Renal pelvis (tissue), 12 donors: Measurements from ENCODE around the gene SLC7A1. TPM values are rescaled to one million over a fixed set of nuclear protein-coding genes. Genes with fewer than 3 reads are reported as not detected.
"Not testable (repeated sequence)": the region's sequence is repeated elsewhere in the genome, so short reads cannot be mapped to it uniquely, and the experiment has no call there.

Experiments used
- DNase-seq: peaks from one replicate; pipeline ENCODE4 v3.0.0-alpha.2; 2013
- long read RNA-seq, 16 experiments: transcript quantifications; one replicate each; lab custom pipeline, GENCODE V29; 2026
- polyA plus RNA-seq, 3 donors: library from polyadenylated mRNA; unstranded; fragments of 120-200 nt; gene quantifications; one replicate each; pipeline ENCODE4 v1.2.1, GENCODE V29; 2013; ENCODE audit not compliant: insufficient read length in 3 of 3

Gene SLC7A1
- polyA plus RNA-seq = 10 to 100 TPM; 15.6 to 17.0 (median 16.8) TPM
- long read RNA-seq, donor 1, full-length matches to known transcripts = 1 of 1 reads
- long read RNA-seq, donor 1, partial matches to known transcripts = 0 of 1 reads
- long read RNA-seq, donor 1, other reads (novel, unspliced or antisense) = 0 of 1 reads
- long read RNA-seq, donor 2, full-length matches to known transcripts = 1 of 14 reads
- long read RNA-seq, donor 2, partial matches to known transcripts = 13 of 14 reads
- long read RNA-seq, donor 2, other reads (novel, unspliced or antisense) = 0 of 14 reads
- long read RNA-seq, donor 3, full-length matches to known transcripts = 2 of 2 reads
- long read RNA-seq, donor 3, partial matches to known transcripts = 0 of 2 reads
- long read RNA-seq, donor 3, other reads (novel, unspliced or antisense) = 0 of 2 reads
- long read RNA-seq, donor 4, full-length matches to known transcripts = 3 of 3 reads
- long read RNA-seq, donor 4, partial matches to known transcripts = 0 of 3 reads
- long read RNA-seq, donor 4, other reads (novel, unspliced or antisense) = 0 of 3 reads
- long read RNA-seq, donor 5, full-length matches to known transcripts = 1 of 1 reads
- long read RNA-seq, donor 5, partial matches to known transcripts = 0 of 1 reads
- long read RNA-seq, donor 5, other reads (novel, unspliced or antisense) = 0 of 1 reads
- long read RNA-seq, donor 6, full-length matches to known transcripts = 4 of 4 reads
- long read RNA-seq, donor 6, partial matches to known transcripts = 0 of 4 reads
- long read RNA-seq, donor 6, other reads (novel, unspliced or antisense) = 0 of 4 reads
- long read RNA-seq, donor 7, full-length matches to known transcripts = 3 of 24 reads
- long read RNA-seq, donor 7, partial matches to known transcripts = 21 of 24 reads
- long read RNA-seq, donor 7, other reads (novel, unspliced or antisense) = 0 of 24 reads
- long read RNA-seq, donor 8 = 0 reads
- long read RNA-seq, donor 9, full-length matches to known transcripts = 1 of 1 reads
- long read RNA-seq, donor 9, partial matches to known transcripts = 0 of 1 reads
- long read RNA-seq, donor 9, other reads (novel, unspliced or antisense) = 0 of 1 reads
- long read RNA-seq, donor 10, full-length matches to known transcripts = 2 of 31 reads
- long read RNA-seq, donor 10, partial matches to known transcripts = 29 of 31 reads
- long read RNA-seq, donor 10, other reads (novel, unspliced or antisense) = 0 of 31 reads
- long read RNA-seq, donor 11, full-length matches to known transcripts = 1 of 1 reads
- long read RNA-seq, donor 11, partial matches to known transcripts = 0 of 1 reads
- long read RNA-seq, donor 11, other reads (novel, unspliced or antisense) = 0 of 1 reads
- long read RNA-seq, donor 12, full-length matches to known transcripts = 3 of 3 reads
- long read RNA-seq, donor 12, partial matches to known transcripts = 0 of 3 reads
- long read RNA-seq, donor 12, other reads (novel, unspliced or antisense) = 0 of 3 reads
- long read RNA-seq, donor 13, full-length matches to known transcripts = 1 of 1 reads
- long read RNA-seq, donor 13, partial matches to known transcripts = 0 of 1 reads
- long read RNA-seq, donor 13, other reads (novel, unspliced or antisense) = 0 of 1 reads
- long read RNA-seq, donor 14 = 0 reads
- long read RNA-seq, donor 15, full-length matches to known transcripts = 5 of 5 reads
- long read RNA-seq, donor 15, partial matches to known transcripts = 0 of 5 reads
- long read RNA-seq, donor 15, other reads (novel, unspliced or antisense) = 0 of 5 reads
- long read RNA-seq, donor 16, full-length matches to known transcripts = 2 of 2 reads
- long read RNA-seq, donor 16, partial matches to known transcripts = 0 of 2 reads
- long read RNA-seq, donor 16, other reads (novel, unspliced or antisense) = 0 of 2 reads

GRCh38 chr13:29595380-29596063, at the start of gene SLC7A1:
Gene SLC7A1, minus strand, starts transcription at chr13:29595688. Its CDS starts 59,500 bp downstream, at chr13:29536188.
- peak; percentile 78 for DNase-seq

GRCh38 chr13:29640665-29641064, 45.2 kb upstream of the SLC7A1 start:
- DNase-seq = no peak

- not testable (repeated sequence) for DNase-seq
Observed at GRCh38 chr13:29636831-29637230, 41.3 kb upstream of the SLC7A1 start.

GRCh38 chr13:29624997-29625396, 29.5 kb upstream of the SLC7A1 start:
- DNase-seq = no peak

- no peak for DNase-seq
Observed at GRCh38 chr13:29621841-29622240, 26.4 kb upstream of the SLC7A1 start.

DNA sequence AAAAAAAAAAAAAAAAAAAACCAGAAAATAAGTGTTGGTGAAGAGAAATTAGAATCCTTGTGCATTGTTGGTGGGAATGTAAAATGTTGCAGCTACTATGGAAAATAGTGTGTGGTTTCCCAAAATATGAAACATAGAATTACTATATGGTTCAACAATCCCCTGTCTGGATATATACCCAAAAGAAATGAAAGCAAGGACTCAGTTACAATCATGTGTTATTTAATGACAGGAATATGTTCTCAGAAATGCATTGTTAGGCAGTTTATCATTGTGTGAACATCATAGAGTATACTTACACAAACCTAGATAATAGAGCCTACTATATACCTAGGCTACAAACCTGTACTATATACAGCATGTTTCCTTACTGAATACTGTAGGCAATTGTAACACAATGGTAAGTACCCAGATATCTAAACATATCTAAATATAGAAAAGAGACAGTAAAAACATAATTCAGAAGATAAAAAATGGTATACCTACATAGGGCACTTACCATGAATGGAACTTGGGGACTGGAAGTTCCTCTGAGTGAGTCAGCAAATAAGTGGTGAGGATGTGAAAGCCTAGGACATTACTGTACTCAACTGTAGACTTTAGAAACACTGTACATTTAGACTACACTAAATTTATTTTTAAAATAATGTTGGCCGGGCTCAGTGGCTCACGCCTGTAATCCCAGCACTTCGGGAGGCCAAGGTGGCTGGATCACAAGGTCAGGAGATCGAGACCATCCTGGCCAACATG, 25.7 kb upstream of the SLC7A1 start:
- no peak for DNase-seq

GRCh38 chr13:29619995-29620394, 24.5 kb upstream of the SLC7A1 start:
- DNase-seq = no peak

DNA sequence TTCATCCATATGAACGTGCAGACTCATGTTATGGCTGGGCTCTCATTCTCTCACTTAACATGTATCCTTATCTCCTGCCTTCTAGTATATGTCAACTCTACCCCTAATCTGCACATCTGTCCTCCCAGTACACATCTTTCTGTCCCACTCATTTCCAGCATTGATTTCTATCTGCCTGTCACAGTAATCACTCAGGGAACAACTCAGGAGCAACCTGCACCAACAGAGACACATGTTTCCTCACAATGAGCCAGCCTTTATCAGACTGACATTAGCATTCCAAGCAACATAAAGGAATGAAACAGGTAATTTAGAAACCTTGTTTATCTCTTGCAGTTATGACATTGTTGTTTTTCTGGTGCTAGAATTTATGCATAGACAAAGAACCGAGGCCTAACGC, 17.6 kb upstream of the SLC7A1 start:
- DNase-seq = no peak

- DNase-seq = no peak
Observed at GRCh38 chr13:29607465-29607864, 12.0 kb upstream of the SLC7A1 start.

DNA sequence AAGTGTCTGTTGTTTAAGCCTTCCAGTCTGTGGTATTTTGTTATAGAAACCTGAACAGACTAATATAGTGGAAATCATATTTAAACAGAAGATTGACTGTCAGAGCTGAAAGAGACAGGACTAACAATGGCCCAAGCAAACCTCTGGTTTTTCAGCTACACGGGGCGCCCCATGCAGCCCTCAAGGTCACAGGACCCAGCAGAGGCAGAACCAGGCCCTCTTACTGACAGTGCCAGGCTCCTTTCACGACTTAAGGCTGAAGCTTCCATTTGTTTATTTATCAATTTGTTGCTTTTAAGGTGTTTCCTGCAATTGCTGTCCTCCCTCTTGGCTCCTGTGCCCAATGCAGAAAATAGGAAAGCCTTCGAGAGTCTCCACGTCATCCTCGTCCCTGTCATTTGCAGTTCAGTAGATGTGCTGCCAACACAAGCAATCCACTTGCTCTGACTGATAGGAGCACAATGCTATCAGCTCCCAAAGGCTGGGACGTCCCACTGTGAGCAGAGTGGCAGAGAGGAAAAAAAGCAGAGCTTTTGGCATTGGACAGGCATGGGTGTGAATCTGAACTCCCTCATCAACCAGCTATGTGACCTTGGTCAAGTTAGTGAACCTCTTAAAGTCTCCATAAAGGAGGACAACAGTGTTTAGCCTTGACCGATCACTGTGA, 10.5 kb upstream of the SLC7A1 start:
- DNase-seq = no peak

DNA sequence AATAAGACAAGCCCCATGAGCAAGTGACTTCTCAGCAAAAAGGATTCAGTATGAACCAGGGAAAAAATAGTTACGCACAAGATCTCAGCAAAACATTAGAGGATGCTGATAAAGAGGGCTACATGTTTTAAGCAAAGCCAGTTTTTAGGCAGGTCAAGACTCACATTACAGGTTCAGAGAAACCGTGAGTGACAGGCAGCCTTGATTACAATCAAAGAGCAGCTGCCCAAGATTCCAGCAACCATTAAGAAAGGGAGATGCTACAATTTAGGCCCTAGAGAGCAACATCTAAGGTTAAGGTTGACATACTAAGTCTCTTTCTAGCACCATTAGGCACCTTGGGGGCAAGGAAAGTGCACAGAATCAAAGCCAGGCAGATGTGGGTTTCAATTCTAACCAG, 2.8 kb upstream of the SLC7A1 start:
- DNase-seq = no peak

- no peak for DNase-seq
Observed at GRCh38 chr13:29597706-29598105, 2.2 kb upstream of the SLC7A1 start.

- no peak for DNase-seq
Observed at GRCh38 chr13:29597246-29597645, 1.8 kb upstream of the SLC7A1 start.

GRCh38 chr13:29596064-29596418, 553 bp upstream of the SLC7A1 start:
- DNase-seq = no peak

- no peak for DNase-seq
Observed at GRCh38 chr13:29594710-29595379, 643 bp downstream of the SLC7A1 start.

DNA sequence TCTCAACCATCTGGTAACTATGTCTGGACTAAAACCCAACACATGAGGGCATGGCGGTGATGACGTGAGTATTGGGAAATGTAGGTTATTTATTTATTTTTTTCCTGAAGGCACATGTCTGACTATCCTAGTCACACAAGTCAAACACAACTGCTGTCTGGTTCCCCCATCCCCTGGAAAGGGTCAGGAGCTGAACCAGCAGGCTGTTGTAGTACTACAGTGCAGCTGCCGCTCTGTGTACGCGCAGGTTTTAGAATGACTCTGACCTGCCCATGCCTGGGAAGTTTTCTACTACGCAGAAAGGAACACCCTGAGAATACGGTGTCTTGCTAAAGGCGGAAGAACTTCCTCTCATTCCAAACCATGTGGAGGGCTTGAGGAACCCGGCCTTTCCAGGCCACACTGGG, 1.2 kb downstream of the SLC7A1 start:
- DNase-seq = no peak

DNA sequence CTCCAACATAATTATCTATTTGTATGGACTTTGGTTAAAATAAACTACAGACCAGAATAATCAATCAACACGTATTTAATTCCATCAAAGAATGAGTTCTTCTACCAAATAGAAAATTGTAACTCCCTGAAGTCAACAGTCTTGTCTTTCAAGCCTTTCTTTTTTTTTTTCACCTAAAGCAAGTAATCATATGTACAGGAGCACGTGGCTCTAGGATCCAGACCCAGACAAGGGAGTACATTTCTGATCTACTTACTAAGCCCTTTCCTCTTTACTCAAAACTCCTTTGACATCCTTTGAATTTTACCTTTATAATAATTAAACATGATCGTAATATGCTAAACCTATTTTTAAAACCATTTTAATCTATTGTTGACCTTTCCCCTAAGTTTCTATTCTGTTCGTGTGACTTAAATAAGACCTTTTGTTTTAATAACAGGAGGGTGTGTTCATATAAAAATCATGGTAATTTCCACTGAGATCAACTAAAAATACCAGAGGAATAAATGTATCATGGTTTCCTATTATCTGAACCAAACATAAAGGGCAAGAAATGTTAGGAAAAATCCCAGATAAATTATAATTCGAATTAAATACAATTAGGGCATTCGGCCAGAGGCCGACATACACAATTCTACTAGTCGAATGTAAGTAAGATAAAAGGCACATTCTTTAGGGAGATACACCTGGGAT, 1.7 kb downstream of the SLC7A1 start:
- DNase-seq = no peak

DNA sequence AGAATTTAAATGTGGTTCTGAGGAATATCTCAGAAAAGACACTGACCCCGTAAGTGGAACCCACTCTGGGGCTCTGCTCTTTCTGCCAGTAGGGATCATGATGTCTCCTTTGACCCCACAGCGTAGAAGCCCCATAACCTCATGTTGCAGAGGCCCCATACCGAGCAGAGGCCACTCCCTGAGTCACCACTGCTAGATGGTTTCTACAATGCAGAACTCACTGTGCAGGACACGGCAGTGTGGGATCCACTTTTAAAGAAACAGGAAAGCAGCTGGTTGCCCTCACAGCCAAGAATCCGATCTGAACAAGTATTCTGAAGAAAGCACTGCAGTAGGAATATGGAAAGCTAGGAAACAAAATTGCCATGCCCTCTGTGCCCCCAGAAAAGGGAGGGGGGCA, 4.2 kb downstream of the SLC7A1 start:
- DNase-seq = no peak
